GM12878 (cell line): ENCODE data around the gene MTHFD1L.

Experiments
- CBX5 ChIP-seq: sonication (generic); IDR thresholded peaks from 2 replicates; pipeline ENCODE4 v1.6.1; 2016; ENCODE audit warnings: low read depth, moderate library complexity, mild to moderate bottlenecking, inconsistent platforms
- CHD1 ChIP-seq: IDR thresholded peaks from 2 replicates; pipeline ENCODE4 v1.6.1; 2012; ENCODE audit warnings: low read depth, low read length, improper control_type of control experiment
- CTCF ChIP-seq, 3 experiments: IDR thresholded peaks in 2 of 3; conservative IDR thresholded peaks in 1 of 3; 2 replicates each; pipeline ENCODE4 v1.5.1; 2011; ENCODE audit warnings: low read depth in 3 of 3, low read length in 3 of 3, mild to moderate bottlenecking in 3 of 3, control low read depth in 2 of 3, moderate library complexity in 2 of 3, inconsistent platforms in 1 of 3, mixed read lengths in 1 of 3; ENCODE audit not compliant: control insufficient read depth in 2 of 3, insufficient read depth in 1 of 3; ENCODE audit errors: extremely low read depth in 1 of 3
- E2F4 ChIP-seq: IDR thresholded peaks from 2 replicates; pipeline ENCODE4 v1.6.1; 2012; ENCODE audit warnings: low read depth, low read length, improper control_type of control experiment
- EP300 ChIP-seq, 2 experiments: fragments of 150-350 bp in 1 of 2; IDR thresholded peaks; 2 replicates each; pipeline ENCODE4 v1.6.1; 2011 to 2012; ENCODE audit warnings: low read depth in 2 of 2, low read length in 2 of 2, borderline replicate concordance in 1 of 2, improper control_type of control experiment in 1 of 2, inconsistent platforms in 1 of 2; ENCODE audit not compliant: control insufficient read depth in 1 of 2
- HDAC2 ChIP-seq: fragments of 200-600 bp; sonication (generic); IDR thresholded peaks from 2 replicates; pipeline ENCODE4 v1.6.1; 2017
- JUND ChIP-seq: IDR thresholded peaks from 2 replicates; pipeline ENCODE4 v1.6.1; 2012; ENCODE audit warnings: low read depth, mild to moderate bottlenecking, low read length, improper control_type of control experiment, moderate library complexity
- NFIC ChIP-seq: IDR thresholded peaks from 2 replicates; pipeline ENCODE4 v1.6.1; 2012; ENCODE audit warnings: low read depth, mild to moderate bottlenecking, inconsistent platforms, low read length, moderate library complexity
- PML ChIP-seq: IDR thresholded peaks from 2 replicates; pipeline ENCODE4 v1.6.1; 2012; ENCODE audit warnings: low read length, inconsistent platforms
- REST ChIP-seq: IDR thresholded peaks from 2 replicates; pipeline ENCODE4 v1.6.1; 2012; ENCODE audit warnings: mild to moderate bottlenecking, low read depth, low read length
- RFX5 ChIP-seq: IDR thresholded peaks from 2 replicates; pipeline ENCODE4 v1.6.1; 2011; ENCODE audit warnings: low read depth, low read length, improper control_type of control experiment
- SUPT20H ChIP-seq: IDR thresholded peaks from 2 replicates; pipeline ENCODE4 v1.6.1; 2011; ENCODE audit warnings: low read depth, mild to moderate bottlenecking, low read length, moderate library complexity, borderline replicate concordance; ENCODE audit not compliant: control insufficient read depth
- TAF1 ChIP-seq: IDR thresholded peaks from 2 replicates; pipeline ENCODE4 v1.6.1; 2011; ENCODE audit warnings: mild to moderate bottlenecking, low read depth, low read length, borderline replicate concordance
- TBL1XR1 ChIP-seq: IDR thresholded peaks from 2 replicates; pipeline ENCODE4 v1.6.1; 2012; ENCODE audit warnings: low read depth, low read length, improper control_type of control experiment

GRCh38 chr6:151063352-151063751 lies 197.8 kb downstream of the MTHFD1L start:
- TF ChIP-seq CHD1 = no peak
- TF ChIP-seq JUND = no peak
- no peak for TF ChIP-seq REST
- no peak for TF ChIP-seq RFX5
- TF ChIP-seq SUPT20H = no peak
- no peak for TF ChIP-seq HDAC2
- TF ChIP-seq TAF1 = no peak
- no peak for TF ChIP-seq NFIC
- TF ChIP-seq TBL1XR1 = no peak
- no peak for TF ChIP-seq CTCF (IDR thresholded peaks at IDR 0.05 in 2 of 3, conservative IDR thresholded peaks at IDR 0.05 in 1 of 3; ENCODE audit: control insufficient read depth in 2 of 3, extremely low read depth in 1 of 3, insufficient read depth in 1 of 3, low read depth in 3 of 3, low read length in 3 of 3)
- no peak for TF ChIP-seq CBX5
- TF ChIP-seq E2F4 = no peak
- no peak for TF ChIP-seq PML
- TF ChIP-seq EP300 (IDR thresholded peaks at IDR 0.05; ENCODE audit: borderline replicate concordance in 1 of 2, control insufficient read depth in 1 of 2, low read depth in 2 of 2, low read length in 2 of 2) = no peak
